Upper lobe of left lung (tissue), 6 donors: Measurements from ENCODE around the gene PCNP. TPM values are rescaled to one million over a fixed set of nuclear protein-coding genes. Genes with fewer than 3 reads are reported as not detected.
"Not testable (repeated sequence)": the region's sequence is repeated elsewhere in the genome, so short reads cannot be mapped to it uniquely, and the experiment has no call there.

Source experiments
- ATAC-seq, 2 donors: fragments of 200-7000 bp; cut with Tn5 transposase; one replicate each; pipeline ENCODE4 v1.9.1; 2022; ENCODE audit warnings: mild to moderate bottlenecking in 2 of 2, moderate library complexity in 2 of 2; ENCODE audit not compliant: low FRiP score in 2 of 2
- DNase-seq, 2 donors: peaks; one replicate each; pipeline ENCODE4 v3.0.0-alpha.2; 2019 to 2020
- H3K27ac ChIP-seq, 4 donors: fragments of 200-600 bp; sonication (generic); one replicate each; pipeline ENCODE4 v1.5.1; 2016 to 2019
- H3K27me3 ChIP-seq, 4 donors: fragments of 200-600 bp; sonication (generic); one replicate each; pipeline ENCODE4 v1.5.1; 2017 to 2019
- H3K36me3 ChIP-seq, 4 donors: fragments of 200-600 bp; sonication (generic); one replicate each; pipeline ENCODE4 v1.5.1; 2016 to 2019
- H3K4me1 ChIP-seq, 4 donors: fragments of 200-600 bp; sonication (generic); one replicate each; pipeline ENCODE4 v1.5.1; 2018 to 2019
- H3K4me3 ChIP-seq, 4 donors: fragments of 200-600 bp; sonication (generic); one replicate each; pipeline ENCODE4 v1.5.1; 2017 to 2019; ENCODE audit warnings: mild to moderate bottlenecking in 2 of 4, moderate library complexity in 1 of 4
- H3K9me3 ChIP-seq, 4 donors: fragments of 200-600 bp; sonication (generic); one replicate each; pipeline ENCODE4 v1.5.1; 2018 to 2019
- CTCF ChIP-seq, 6 experiments: fragments of 450-650 bp in 4 of 6; fragments of 200-600 bp in 2 of 6; sonication (generic) in 2 of 6; IDR thresholded peaks; one replicate each; pipeline ENCODE4 v1.5.1; 2016 to 2019; ENCODE audit warnings: antibody characterized with exemption in 6 of 6
- EP300 ChIP-seq, 4 donors: sonication (generic); formaldehyde crosslinking; IDR thresholded peaks; one replicate each; pipeline ENCODE4 v1.5.1; 2017; ENCODE audit warnings: antibody characterized with exemption in 4 of 4, control low read depth in 2 of 4
- POLR2A ChIP-seq, 4 donors: fragments of 450-650 bp; IDR thresholded peaks; one replicate each; pipeline ENCODE4 v1.5.1; 2016 to 2017; ENCODE audit warnings: antibody characterized with exemption in 4 of 4, mild to moderate bottlenecking in 2 of 4
- POLR2AphosphoS5 ChIP-seq, 2 donors: sonication (generic); formaldehyde crosslinking; IDR thresholded peaks; one replicate each; pipeline ENCODE4 v1.5.1; 2017; ENCODE audit warnings: antibody characterized with exemption in 2 of 2
- WGBS, 2 donors: methylation state at CpG; one replicate each; pipeline ENCODE4 v1.1.5; 2017 to 2018; 5-methylcytosine and 5-hydroxymethylcytosine counted together
- total RNA-seq, 6 donors: library from RNA; depleted of rRNA in 4 of 6; stranded (reverse); fragments of >200 nt in 4 of 6; gene quantifications; one replicate each; pipeline versions ENCODE4 v1.1.0 to v1.2.1, GENCODE V29; 2016 to 2021
- donor health status: DM: no; HTN: no; CAD: no; lungs with moderate emphysema.
- donor health status: DM: no; HTN: yes; CAD: no; lungs with severe emphysema.

PCNP gene
- total RNA-seq, 6 donors from 2014 or later = 52.2 to 160 (median 96.0) TPM

- no peak overlapping the region for H3K4me3 ChIP-seq
- H3K9me3 ChIP-seq = no peaks in the 10 kb centered on the region
- ATAC-seq (no peak), DNase-seq (no peak)
- H3K4me1 ChIP-seq = peaks cover 33 to 49% (median 44%) of the 10 kb centered on the region in 4 donors
- no peak overlapping the region for H3K27ac ChIP-seq
- peaks cover 0 to 43% (median under 1%) of the 10 kb centered on the region in 4 donors for H3K36me3 ChIP-seq
- no peaks in the 10 kb centered on the region for H3K27me3 ChIP-seq
- TF ChIP-seq POLR2A (IDR thresholded peaks at IDR 0.05) (no peak), POLR2AphosphoS5 (IDR thresholded peaks at IDR 0.05) (no peak), CTCF (IDR thresholded peaks at IDR 0.05) (no peak), EP300 (IDR thresholded peaks at IDR 0.05) (no peak)
- WGBS, 2 donors = 97 to 98% methylated on average over 6 of the region's 6 CpGs
Observed at GRCh38 chr3:101577286-101577685, 3.3 kb downstream of the PCNP start.

- H3K36me3 ChIP-seq = peaks cover 4 to 84% (median 38%) of the 10 kb centered on the region in 4 donors
Observed at GRCh38 chr3:101588616-101589015, 14.6 kb downstream of the PCNP start.

GRCh38 chr3:101591071-101591470 is 17.1 kb downstream of the PCNP start:
- no peak overlapping the region for H3K4me3 ChIP-seq
- no peaks in the 10 kb centered on the region for H3K4me1 ChIP-seq
- H3K27ac ChIP-seq = no peak overlapping the region
- peaks cover 6 to 89% (median 44%) of the 10 kb centered on the region in 4 donors for H3K36me3 ChIP-seq
- H3K9me3 ChIP-seq = no peaks in the 10 kb centered on the region
- 75 to 76% methylated on average over 3 of the region's 3 CpGs for WGBS, 2 donors
- ATAC-seq (no peak), DNase-seq (no peak)
- H3K27me3 ChIP-seq = no peaks in the 10 kb centered on the region
- TF ChIP-seq EP300 (IDR thresholded peaks at IDR 0.05) = no peak
- no peak for TF ChIP-seq CTCF (IDR thresholded peaks at IDR 0.05)
- no peak for TF ChIP-seq POLR2AphosphoS5 (IDR thresholded peaks at IDR 0.05)
- no peak for TF ChIP-seq POLR2A (IDR thresholded peaks at IDR 0.05)

More at GRCh38 chr3:101588616-101589015, 14.6 kb downstream of the PCNP start:
- no peaks in the 10 kb centered on the region for H3K4me1 ChIP-seq
- H3K4me3 ChIP-seq = no peak overlapping the region
- TF ChIP-seq POLR2A (IDR thresholded peaks at IDR 0.05) (no peak), POLR2AphosphoS5 (IDR thresholded peaks at IDR 0.05) (no peak), CTCF (IDR thresholded peaks at IDR 0.05) (no peak), EP300 (IDR thresholded peaks at IDR 0.05) (no peak)
- DNase-seq (no peak), ATAC-seq (no peak)
- 12 to 40% methylated on average over 1 of the region's 1 CpG for WGBS, 2 donors
- H3K27ac ChIP-seq = no peak overlapping the region
- H3K27me3 ChIP-seq = no peaks in the 10 kb centered on the region
- H3K9me3 ChIP-seq = no peaks in the 10 kb centered on the region

GRCh38 chr3:101602731-101603130 is 28.8 kb downstream of the PCNP start:
- no peak for TF ChIP-seq POLR2A (IDR thresholded peaks at IDR 0.05)
- Histone ChIP-seq H3K27me3 (no peaks in the 10 kb centered on the region), H3K36me3 (peaks cover 0 to 3% (median 0%) of the 10 kb centered on the region in 4 donors), H3K27ac (no peak overlapping the region), H3K9me3 (no peaks in the 10 kb centered on the region), H3K4me1 (no peaks in the 10 kb centered on the region), H3K4me3 (no peak overlapping the region)
- ATAC-seq = no peak
- WGBS, 2 donors = 88 to 91% methylated on average over 3 of the region's 3 CpGs
- no peak for DNase-seq

GRCh38 chr3:101603184-101603583 is 29.2 kb downstream of the PCNP start:
- WGBS, 2 donors = 92 to 94% methylated on average over 1 of the region's 1 CpG
- no peak for TF ChIP-seq CTCF (IDR thresholded peaks at IDR 0.05)
- TF ChIP-seq POLR2A (IDR thresholded peaks at IDR 0.05) = no peak
- no peak for TF ChIP-seq POLR2AphosphoS5 (IDR thresholded peaks at IDR 0.05)
- TF ChIP-seq EP300 (IDR thresholded peaks at IDR 0.05) = no peak
- Histone ChIP-seq H3K4me1 (no peaks in the 10 kb centered on the region), H3K9me3 (no peaks in the 10 kb centered on the region), H3K27ac (no peak overlapping the region), H3K27me3 (no peaks in the 10 kb centered on the region), H3K4me3 (no peak overlapping the region), H3K36me3 (no peaks in the 10 kb centered on the region)
- ATAC-seq (no peak), DNase-seq (no peak)

- not testable (repeated sequence) for ATAC-seq, H3K27me3 ChIP-seq, H3K4me1 ChIP-seq, H3K9me3 ChIP-seq, DNase-seq, H3K36me3 ChIP-seq, H3K27ac ChIP-seq, H3K4me3 ChIP-seq
- 71 to 82% methylated on average over 10 of the region's 10 CpGs for WGBS, 2 donors
Observed at GRCh38 chr3:101605398-101605797, 31.4 kb downstream of the PCNP start.
